WTC11 (cell line): Measurements from ENCODE around the gene SERGEF. TPM values are rescaled to one million over a fixed set of nuclear protein-coding genes. Genes with fewer than 3 reads are reported as not detected.
A peak's percentile ranks its signal among the peaks of the same experiment; 100 is the strongest.

Experiments used
- ATAC-seq: fragments of 200-7000 bp; cut with Tn5 transposase; 2 replicates; pipeline ENCODE4 v1.10.0; 2021; ENCODE audit warnings: mild to moderate bottlenecking, moderate library complexity
- CTCF ChIA-PET: fragments of 300-600 bp; sonication (Branson Sonifier 250); formaldehyde crosslinking; loops from one replicate; lab custom pipeline; 2021; ENCODE audit warnings: antibody characterized with exemption; lab: Charles Lee
- POLR2A ChIA-PET: fragments of 350-600 bp; sonication (Branson Sonifier 250); formaldehyde crosslinking; loops from one replicate; lab custom pipeline; 2021; ENCODE audit warnings: antibody characterized with exemption; lab: Charles Lee
- DNase-seq: peaks from one replicate; pipeline ENCODE4 v3.0.0; 2021; ENCODE audit warnings: low spot score
- H3K27ac Mint-ChIP-seq: 2 replicates; pipeline ENCODE4 v1.8.0; 2021; ENCODE audit warnings: mixed read lengths
- H3K27me3 Mint-ChIP-seq: 2 replicates; pipeline ENCODE4 v1.8.0; 2021; ENCODE audit warnings: low read depth, mild to moderate bottlenecking, moderate library complexity, mixed read lengths
- H3K36me3 Mint-ChIP-seq: 2 replicates; pipeline ENCODE4 v1.8.0; 2021; ENCODE audit warnings: mixed read lengths
- H3K4me1 Mint-ChIP-seq: 2 replicates; pipeline ENCODE4 v1.8.0; 2022; ENCODE audit warnings: mixed read lengths
- H3K4me3 Mint-ChIP-seq: 2 replicates; pipeline ENCODE4 v1.8.0; 2021; ENCODE audit warnings: mild to moderate bottlenecking, moderate library complexity, mixed read lengths
- H3K9me3 Mint-ChIP-seq: 2 replicates; pipeline ENCODE4 v1.8.0; 2021; ENCODE audit warnings: mixed read lengths
- ATF2 ChIP-seq: sonication (generic); formaldehyde crosslinking; IDR thresholded peaks from 2 replicates; pipeline ENCODE4 v1.8.1; 2022; ENCODE audit warnings: low read depth, missing genetic modification reagents, borderline replicate concordance
- ATF3 ChIP-seq: sonication (generic); formaldehyde crosslinking; conservative IDR thresholded peaks from 2 replicates; pipeline ENCODE4 v1.8.1; 2022; ENCODE audit warnings: mild to moderate bottlenecking, missing genetic modification reagents
- CDX4 ChIP-seq: fragments of 250-450 bp; sonication (Bioruptor Pico); IDR thresholded peaks from 2 replicates; pipeline ENCODE4 v1.9.0; 2021; ENCODE audit warnings: moderate library complexity, mild to moderate bottlenecking, inconsistent platforms, borderline replicate concordance
- CREM ChIP-seq: sonication (generic); formaldehyde crosslinking; IDR thresholded peaks from 2 replicates; pipeline ENCODE4 v1.8.1; 2022; ENCODE audit warnings: mild to moderate bottlenecking, missing genetic modification reagents, moderate library complexity
- E2F1 ChIP-seq: sonication (generic); formaldehyde crosslinking; IDR thresholded peaks from 2 replicates; pipeline ENCODE4 v1.8.0; 2022; ENCODE audit warnings: mild to moderate bottlenecking, missing genetic modification reagents
- EMX1 ChIP-seq: fragments of 250-450 bp; sonication (Bioruptor Pico); IDR thresholded peaks from 2 replicates; pipeline ENCODE4 v1.8.0; 2021; ENCODE audit warnings: mild to moderate bottlenecking
- KAT7 ChIP-seq: sonication (generic); formaldehyde crosslinking; IDR thresholded peaks from 2 replicates; pipeline ENCODE4 v1.8.1; 2023; ENCODE audit warnings: missing genetic modification reagents, mild to moderate bottlenecking, borderline replicate concordance
- OVOL2 ChIP-seq: fragments of 250-450 bp; sonication (Bioruptor Pico); IDR thresholded peaks from 2 replicates; pipeline ENCODE4 v1.9.0; 2021; ENCODE audit warnings: mild to moderate bottlenecking, borderline replicate concordance
- RELA ChIP-seq: sonication (generic); formaldehyde crosslinking; IDR thresholded peaks from 2 replicates; pipeline ENCODE4 v1.8.1; 2022; ENCODE audit warnings: missing genetic modification reagents, mild to moderate bottlenecking, borderline replicate concordance
- RORB ChIP-seq: fragments of 250-450 bp; sonication (Bioruptor Pico); IDR thresholded peaks from 2 replicates; pipeline ENCODE4 v1.9.0; 2021; ENCODE audit warnings: mild to moderate bottlenecking
- SOX15 ChIP-seq: fragments of 250-450 bp; sonication (Bioruptor Pico); IDR thresholded peaks from 2 replicates; pipeline ENCODE4 v1.9.0; 2021; ENCODE audit warnings: mild to moderate bottlenecking
- ZBTB21 ChIP-seq: sonication (generic); formaldehyde crosslinking; IDR thresholded peaks from 2 replicates; pipeline ENCODE4 v1.8.1; 2023; ENCODE audit warnings: mild to moderate bottlenecking, missing genetic modification reagents, borderline replicate concordance
- ZNF138 ChIP-seq: sonication (generic); formaldehyde crosslinking; conservative IDR thresholded peaks from 2 replicates; pipeline ENCODE4 v1.8.1; 2022; ENCODE audit warnings: mild to moderate bottlenecking, moderate library complexity, missing genetic modification reagents
- ZNF317 ChIP-seq: sonication (generic); formaldehyde crosslinking; IDR thresholded peaks from 2 replicates; pipeline ENCODE4 v1.8.1; 2023; ENCODE audit warnings: low read depth, mild to moderate bottlenecking, moderate library complexity, missing genetic modification reagents, borderline replicate concordance
- total RNA-seq: library from RNA; stranded (reverse); gene quantifications from 3 replicates; pipeline ENCODE4 v1.2.3, GENCODE V29; 2021
- TF ChIP-seq, protein P1 (sequence below): sonication (generic); formaldehyde crosslinking; IDR thresholded peaks from 2 replicates; pipeline ENCODE4 v1.8.0; 2023; ENCODE audit warnings: mild to moderate bottlenecking, missing genetic modification reagents
- TF ChIP-seq, protein P2 (sequence below): fragments of 250-450 bp; sonication (Bioruptor Pico); IDR thresholded peaks from 2 replicates; pipeline ENCODE4 v1.9.0; 2021; ENCODE audit warnings: mild to moderate bottlenecking
- TF ChIP-seq, protein P3 (sequence below): sonication (generic); formaldehyde crosslinking; IDR thresholded peaks from 2 replicates; pipeline ENCODE4 v1.8.1; 2022; ENCODE audit warnings: low read depth, mild to moderate bottlenecking, moderate library complexity, missing genetic modification reagents, borderline replicate concordance
- TF ChIP-seq, protein P4 (sequence below): sonication (generic); formaldehyde crosslinking; IDR thresholded peaks from 2 replicates; pipeline ENCODE4 v1.8.1; 2023; ENCODE audit warnings: mild to moderate bottlenecking, missing genetic modification reagents, borderline replicate concordance
- TF ChIP-seq, protein P5 (sequence below): sonication (generic); formaldehyde crosslinking; IDR thresholded peaks from 2 replicates; pipeline ENCODE4 v1.8.0; 2022; ENCODE audit warnings: mild to moderate bottlenecking, missing genetic modification reagents

The SERGEF gene
- total RNA-seq, 1 experiment from 2014 or later = 35.5 TPM

DNA sequence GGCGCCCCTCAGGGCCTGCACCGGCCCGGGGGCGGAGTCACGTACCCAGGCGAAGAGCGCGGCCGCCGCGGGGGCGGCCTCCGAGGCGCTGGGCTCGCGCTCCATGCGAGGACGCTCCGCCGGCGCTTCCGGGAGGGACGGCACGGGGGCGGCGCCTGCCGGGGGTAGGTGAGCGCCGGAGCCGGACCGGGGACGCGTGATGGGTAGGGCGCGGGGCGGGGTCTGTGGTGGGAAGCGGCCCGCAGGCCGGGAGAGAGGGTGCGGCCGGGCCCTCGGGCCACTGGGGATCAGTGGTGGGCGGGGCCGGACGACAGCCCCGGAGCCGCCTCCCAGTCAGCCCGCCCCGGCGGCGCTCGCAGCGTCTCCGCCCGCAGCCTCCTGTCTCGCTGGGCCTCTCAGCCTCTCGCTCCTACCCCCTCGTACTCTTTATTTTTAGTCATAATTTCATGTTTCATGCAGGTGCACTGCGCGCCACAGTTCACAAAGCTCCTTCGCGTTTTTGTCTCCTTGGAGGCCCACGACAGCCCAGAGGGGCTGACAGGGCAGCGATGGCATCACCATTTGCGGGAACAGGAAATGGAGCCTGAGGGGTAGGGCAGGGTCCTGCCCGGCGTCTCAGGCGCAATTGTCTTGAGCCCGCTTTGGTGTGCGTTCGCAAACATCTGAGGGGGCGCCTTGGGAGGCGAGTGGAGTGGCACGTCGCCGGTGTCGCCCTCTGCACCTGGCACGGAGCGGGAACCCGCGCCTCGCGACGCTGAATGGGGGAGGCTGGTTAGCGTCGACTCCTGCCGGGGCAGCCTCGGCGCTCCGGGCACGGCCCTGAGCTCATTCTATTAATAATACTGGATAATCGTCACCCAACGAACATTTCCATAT lies at the start of gene SERGEF (continued):
- TF ChIP-seq ATF2 (no peak), CREM (CRISPR knock-in tag) (peak; percentile 27; the same call in 1 of the 2 replicates)
- TF ChIP-seq, protein P1, sequence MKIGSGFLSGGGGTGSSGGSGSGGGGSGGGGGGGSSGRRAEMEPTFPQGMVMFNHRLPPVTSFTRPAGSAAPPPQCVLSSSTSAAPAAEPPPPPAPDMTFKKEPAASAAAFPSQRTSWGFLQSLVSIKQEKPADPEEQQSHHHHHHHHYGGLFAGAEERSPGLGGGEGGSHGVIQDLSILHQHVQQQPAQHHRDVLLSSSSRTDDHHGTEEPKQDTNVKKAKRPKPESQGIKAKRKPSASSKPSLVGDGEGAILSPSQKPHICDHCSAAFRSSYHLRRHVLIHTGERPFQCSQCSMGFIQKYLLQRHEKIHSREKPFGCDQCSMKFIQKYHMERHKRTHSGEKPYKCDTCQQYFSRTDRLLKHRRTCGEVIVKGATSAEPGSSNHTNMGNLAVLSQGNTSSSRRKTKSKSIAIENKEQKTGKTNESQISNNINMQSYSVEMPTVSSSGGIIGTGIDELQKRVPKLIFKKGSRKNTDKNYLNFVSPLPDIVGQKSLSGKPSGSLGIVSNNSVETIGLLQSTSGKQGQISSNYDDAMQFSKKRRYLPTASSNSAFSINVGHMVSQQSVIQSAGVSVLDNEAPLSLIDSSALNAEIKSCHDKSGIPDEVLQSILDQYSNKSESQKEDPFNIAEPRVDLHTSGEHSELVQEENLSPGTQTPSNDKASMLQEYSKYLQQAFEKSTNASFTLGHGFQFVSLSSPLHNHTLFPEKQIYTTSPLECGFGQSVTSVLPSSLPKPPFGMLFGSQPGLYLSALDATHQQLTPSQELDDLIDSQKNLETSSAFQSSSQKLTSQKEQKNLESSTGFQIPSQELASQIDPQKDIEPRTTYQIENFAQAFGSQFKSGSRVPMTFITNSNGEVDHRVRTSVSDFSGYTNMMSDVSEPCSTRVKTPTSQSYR = 0 out of 2 replicates have a peak, but pooled peaks have one; percentile 26

DNA sequence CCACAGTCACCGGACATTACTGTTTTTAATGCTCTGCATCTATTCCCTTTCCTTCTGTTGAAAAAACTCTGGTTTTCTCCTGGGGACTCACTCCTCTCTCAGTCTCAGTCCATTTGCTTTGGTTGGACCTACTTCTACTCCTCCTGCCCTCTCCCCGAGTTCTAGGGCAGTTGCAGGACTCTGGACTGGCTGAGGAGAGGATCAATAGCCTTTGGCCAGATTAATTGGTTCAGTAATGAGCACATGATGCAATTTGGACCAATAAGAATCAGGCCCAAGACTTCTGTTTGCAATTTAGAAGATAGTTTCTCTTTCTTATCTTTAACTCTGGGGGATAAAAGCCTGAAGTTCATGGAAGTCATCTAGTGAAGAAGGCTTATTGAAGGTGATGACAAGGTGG lies 48.5 kb upstream of the SERGEF start:
- POLR2A ChIA-PET = no interaction called here
- TF ChIP-seq, protein P2, sequence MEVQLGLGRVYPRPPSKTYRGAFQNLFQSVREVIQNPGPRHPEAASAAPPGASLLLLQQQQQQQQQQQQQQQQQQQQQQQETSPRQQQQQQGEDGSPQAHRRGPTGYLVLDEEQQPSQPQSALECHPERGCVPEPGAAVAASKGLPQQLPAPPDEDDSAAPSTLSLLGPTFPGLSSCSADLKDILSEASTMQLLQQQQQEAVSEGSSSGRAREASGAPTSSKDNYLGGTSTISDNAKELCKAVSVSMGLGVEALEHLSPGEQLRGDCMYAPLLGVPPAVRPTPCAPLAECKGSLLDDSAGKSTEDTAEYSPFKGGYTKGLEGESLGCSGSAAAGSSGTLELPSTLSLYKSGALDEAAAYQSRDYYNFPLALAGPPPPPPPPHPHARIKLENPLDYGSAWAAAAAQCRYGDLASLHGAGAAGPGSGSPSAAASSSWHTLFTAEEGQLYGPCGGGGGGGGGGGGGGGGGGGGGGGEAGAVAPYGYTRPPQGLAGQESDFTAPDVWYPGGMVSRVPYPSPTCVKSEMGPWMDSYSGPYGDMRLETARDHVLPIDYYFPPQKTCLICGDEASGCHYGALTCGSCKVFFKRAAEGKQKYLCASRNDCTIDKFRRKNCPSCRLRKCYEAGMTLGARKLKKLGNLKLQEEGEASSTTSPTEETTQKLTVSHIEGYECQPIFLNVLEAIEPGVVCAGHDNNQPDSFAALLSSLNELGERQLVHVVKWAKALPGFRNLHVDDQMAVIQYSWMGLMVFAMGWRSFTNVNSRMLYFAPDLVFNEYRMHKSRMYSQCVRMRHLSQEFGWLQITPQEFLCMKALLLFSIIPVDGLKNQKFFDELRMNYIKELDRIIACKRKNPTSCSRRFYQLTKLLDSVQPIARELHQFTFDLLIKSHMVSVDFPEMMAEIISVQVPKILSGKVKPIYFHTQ = no peak
- no peak for TF ChIP-seq SOX15
- TF ChIP-seq ZNF138 = no peak
- no peak for TF ChIP-seq RORB (CRISPR knock-in tag)
- no peak for TF ChIP-seq ATF3 (CRISPR knock-in tag)
- TF ChIP-seq, protein P3, sequence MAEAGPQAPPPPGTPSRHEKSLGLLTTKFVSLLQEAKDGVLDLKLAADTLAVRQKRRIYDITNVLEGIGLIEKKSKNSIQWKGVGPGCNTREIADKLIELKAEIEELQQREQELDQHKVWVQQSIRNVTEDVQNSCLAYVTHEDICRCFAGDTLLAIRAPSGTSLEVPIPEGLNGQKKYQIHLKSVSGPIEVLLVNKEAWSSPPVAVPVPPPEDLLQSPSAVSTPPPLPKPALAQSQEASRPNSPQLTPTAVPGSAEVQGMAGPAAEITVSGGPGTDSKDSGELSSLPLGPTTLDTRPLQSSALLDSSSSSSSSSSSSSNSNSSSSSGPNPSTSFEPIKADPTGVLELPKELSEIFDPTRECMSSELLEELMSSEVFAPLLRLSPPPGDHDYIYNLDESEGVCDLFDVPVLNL (CRISPR knock-in tag) = no peak
- TF ChIP-seq, protein P4, sequence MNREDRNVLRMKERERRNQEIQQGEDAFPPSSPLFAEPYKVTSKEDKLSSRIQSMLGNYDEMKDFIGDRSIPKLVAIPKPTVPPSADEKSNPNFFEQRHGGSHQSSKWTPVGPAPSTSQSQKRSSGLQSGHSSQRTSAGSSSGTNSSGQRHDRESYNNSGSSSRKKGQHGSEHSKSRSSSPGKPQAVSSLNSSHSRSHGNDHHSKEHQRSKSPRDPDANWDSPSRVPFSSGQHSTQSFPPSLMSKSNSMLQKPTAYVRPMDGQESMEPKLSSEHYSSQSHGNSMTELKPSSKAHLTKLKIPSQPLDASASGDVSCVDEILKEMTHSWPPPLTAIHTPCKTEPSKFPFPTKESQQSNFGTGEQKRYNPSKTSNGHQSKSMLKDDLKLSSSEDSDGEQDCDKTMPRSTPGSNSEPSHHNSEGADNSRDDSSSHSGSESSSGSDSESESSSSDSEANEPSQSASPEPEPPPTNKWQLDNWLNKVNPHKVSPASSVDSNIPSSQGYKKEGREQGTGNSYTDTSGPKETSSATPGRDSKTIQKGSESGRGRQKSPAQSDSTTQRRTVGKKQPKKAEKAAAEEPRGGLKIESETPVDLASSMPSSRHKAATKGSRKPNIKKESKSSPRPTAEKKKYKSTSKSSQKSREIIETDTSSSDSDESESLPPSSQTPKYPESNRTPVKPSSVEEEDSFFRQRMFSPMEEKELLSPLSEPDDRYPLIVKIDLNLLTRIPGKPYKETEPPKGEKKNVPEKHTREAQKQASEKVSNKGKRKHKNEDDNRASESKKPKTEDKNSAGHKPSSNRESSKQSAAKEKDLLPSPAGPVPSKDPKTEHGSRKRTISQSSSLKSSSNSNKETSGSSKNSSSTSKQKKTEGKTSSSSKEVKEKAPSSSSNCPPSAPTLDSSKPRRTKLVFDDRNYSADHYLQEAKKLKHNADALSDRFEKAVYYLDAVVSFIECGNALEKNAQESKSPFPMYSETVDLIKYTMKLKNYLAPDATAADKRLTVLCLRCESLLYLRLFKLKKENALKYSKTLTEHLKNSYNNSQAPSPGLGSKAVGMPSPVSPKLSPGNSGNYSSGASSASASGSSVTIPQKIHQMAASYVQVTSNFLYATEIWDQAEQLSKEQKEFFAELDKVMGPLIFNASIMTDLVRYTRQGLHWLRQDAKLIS (CRISPR knock-in tag) = no peak
- TF ChIP-seq CDX4 = no peak
- TF ChIP-seq E2F1 (CRISPR knock-in tag) = no peak
- no peak for TF ChIP-seq EMX1 (CRISPR knock-in tag)
- TF ChIP-seq KAT7 (CRISPR knock-in tag) = no peak
- no peak for TF ChIP-seq RELA (CRISPR knock-in tag)
- TF ChIP-seq ZNF317 (CRISPR knock-in tag) = no peak
- TF ChIP-seq OVOL2 (CRISPR knock-in tag) = no peak
- no peak for TF ChIP-seq ZBTB21 (CRISPR knock-in tag)
- TF ChIP-seq, protein P5, sequence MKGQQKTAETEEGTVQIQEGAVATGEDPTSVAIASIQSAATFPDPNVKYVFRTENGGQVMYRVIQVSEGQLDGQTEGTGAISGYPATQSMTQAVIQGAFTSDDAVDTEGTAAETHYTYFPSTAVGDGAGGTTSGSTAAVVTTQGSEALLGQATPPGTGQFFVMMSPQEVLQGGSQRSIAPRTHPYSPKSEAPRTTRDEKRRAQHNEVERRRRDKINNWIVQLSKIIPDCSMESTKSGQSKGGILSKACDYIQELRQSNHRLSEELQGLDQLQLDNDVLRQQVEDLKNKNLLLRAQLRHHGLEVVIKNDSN = no peak
- ATAC-seq (no peak), DNase-seq (no peak)
- no peak overlapping the region for H3K27ac Mint-ChIP-seq
- no peak overlapping the region for H3K4me3 Mint-ChIP-seq
- 0 out of 2 replicates have a peak, but pooled peaks cover 6% of the 10 kb centered on the region for H3K4me1 Mint-ChIP-seq
- CTCF ChIA-PET = no interaction called here
- no peaks in the 10 kb centered on the region for H3K36me3 Mint-ChIP-seq
- no peaks in the 10 kb centered on the region; the same call in 1 of the 2 replicates for H3K27me3 Mint-ChIP-seq
- H3K9me3 Mint-ChIP-seq = no peaks in the 10 kb centered on the region
